Measurements from ENCODE around the gene AMOTL1.
"Not testable (repeated sequence)": the region's sequence is repeated elsewhere in the genome, so short reads cannot be mapped to it uniquely, and the experiment has no call there.

Gene AMOTL1

DNA sequence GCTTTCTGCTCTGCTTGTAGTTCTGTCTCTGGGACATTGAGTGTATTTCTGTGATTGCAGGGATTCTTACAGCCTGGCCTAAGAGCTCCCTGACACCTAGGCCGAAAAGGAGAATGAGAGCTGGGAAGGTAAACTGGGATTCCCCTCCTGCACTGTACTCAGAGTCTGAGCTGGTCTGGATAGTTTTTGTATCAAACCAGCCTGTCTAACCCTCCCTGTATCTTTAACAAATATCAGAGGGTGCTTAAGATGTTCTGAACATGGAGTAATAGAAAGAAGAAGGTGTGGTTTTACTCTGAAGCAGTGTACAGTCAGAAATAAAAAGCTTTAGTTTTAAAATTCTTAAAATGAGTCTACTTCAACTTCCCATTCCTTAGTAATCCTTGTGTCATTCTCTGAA is 57.3 kb downstream of the AMOTL1 start:
- DNase-seq, result no peak

DNA sequence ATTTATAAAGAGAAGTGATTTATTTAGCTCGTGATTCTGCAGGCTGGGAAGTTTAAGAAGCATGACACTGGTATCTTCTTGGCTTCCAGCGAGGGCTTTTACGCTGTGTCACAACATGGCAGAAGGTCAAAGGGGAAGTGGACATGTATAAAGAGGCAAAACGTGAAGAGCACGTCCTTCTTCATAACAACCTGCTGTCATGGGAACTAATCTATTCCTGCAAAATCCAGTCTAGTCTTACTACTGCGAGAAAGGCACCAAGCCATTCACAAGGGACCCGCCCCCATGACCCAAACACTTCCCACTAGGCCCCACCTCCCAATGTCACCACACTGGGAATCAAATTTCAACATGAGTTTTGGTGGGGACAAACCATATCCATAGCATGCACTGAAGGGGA is 58.3 kb downstream of the AMOTL1 start:
- DNase-seq, result no peak

DNA sequence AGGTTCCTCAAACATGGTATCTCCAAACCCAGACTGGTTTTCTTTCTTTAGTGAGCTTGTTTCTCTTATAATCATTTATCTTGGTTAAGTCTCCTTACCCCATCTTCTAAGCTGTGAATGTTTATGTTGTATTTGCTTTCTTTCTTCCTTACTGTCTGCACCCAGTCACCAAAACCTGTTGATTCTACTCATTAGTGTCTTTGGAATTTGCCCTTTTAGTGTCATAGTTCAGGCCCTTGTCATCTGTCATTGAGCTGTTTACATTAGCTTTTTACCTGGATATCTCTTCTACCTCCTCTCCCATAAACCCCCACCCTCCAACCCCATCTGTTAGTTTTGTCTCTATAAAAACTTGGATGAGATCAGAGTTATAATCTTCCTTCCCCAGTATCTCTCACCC is 59.9 kb downstream of the AMOTL1 start:
- no peak for DNase-seq

DNA sequence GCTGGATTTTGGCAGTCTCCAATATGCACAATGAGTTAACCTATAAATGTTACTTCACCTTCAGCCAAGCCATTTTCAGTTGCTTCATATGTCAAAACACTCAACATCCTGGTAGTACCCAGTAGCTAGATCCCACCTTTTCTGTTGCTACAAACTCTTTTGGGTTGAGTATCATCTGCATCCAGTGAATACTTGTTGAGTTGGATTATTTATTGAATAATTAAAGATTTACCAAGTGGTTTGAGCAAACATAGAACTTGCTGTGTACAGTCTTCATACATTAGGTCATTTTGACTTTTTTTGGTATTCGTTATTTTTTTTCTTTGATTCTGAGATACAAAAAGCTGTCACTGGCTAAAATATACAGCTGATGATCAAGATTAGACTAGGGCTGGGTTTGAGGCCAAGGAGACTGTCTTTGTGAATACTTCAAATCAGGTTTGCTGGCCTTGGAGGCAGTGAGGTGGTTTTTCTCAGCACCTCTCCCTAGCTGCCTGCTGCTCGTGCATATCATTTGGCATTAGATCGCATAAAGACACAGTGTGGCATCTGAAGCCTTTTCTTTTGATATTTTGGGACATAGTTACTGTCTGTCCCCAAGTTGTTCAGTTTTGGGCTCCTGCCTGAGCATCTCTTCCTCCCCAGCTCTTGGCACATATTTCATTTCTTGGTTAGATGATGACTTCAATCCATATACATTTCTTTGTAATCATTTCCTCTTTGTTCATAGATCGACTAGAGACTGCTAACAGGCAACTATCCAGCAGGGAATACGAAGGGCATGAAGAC is 62.8 kb downstream of the AMOTL1 start:
- no peak for DNase-seq

DNA sequence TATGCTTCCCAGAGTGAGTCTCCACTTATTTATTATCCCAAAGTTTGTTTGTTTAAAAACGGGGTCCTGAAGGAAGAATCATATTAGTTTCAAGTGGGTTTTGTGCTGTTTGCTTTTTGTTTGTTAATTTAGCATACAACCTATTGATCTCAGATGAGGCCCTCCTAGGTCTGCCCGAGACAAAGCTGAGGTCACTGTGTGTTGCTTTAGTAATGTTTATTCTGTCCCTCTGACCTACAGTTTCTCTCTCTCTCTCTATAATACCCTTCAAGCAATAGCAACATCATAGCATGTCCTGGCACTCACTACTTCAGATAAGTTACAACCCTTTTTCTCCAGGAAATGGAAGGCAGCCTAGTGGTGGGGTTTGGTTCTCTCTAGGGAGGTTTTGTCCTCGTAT is 63.4 kb downstream of the AMOTL1 start:
- DNase-seq, result no peak

DNA sequence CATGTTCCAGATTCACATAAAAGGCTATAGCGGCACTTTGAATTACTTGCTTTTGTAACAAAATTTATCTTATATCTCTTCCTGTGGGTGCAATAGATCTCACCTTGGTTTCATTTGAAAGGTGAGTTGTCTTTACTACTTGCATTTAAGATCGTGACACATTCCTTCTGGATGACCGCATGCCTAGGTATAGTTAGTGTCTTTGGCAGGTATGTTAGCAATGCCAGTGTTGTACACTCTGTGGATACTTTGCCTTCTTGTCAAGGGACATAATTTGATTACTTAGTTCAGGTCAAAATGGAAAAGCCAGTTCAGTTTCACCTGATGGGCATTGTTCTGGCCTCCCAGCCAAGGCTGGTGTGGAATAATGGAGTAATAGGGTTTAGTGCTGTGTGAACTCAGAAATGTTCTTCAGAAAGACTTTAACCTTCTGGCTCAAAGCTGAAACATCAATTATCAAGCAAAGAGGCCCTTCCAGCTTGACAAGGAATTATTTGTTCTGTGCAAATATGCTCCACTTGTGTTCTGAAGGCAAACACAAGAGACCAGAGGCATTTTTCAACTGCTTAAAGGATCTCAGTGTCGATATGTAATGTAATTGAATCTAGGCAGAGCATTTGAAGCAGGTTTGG is 64.6 kb downstream of the AMOTL1 start:
- no peak for DNase-seq

DNA sequence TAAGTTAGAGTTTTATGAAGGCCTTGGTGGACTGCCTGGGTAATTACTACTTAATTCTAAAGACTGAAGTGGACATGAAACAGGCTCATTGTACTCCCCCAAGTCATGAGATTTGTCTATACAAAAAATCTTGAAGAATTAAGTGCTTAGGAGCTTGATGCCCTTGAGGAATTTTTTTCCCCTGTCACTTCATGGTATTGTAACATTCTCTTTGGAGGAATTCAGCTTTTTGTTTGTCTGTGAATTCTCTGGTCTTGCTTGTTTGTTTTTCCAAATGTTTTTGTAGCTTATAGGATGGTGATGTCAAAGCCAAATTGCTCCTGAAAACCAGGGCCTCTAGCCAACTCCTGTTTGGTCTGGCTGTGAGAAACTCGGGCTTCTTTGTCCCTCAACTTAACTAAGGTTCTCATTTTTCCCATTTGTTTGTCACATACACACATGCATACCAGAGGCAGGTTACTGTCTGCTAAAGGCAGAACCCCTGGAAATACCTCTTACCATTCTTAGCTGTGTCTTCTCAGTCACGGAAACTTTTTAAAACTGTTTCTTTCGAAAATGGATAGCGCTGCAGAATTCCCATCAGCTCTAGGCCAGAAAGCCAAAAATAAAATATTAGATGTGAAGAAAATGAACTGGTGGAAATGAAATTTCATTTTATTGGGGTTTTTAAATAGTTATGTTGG is 66.9 kb downstream of the AMOTL1 start:
- DNase-seq, result no peak

DNA sequence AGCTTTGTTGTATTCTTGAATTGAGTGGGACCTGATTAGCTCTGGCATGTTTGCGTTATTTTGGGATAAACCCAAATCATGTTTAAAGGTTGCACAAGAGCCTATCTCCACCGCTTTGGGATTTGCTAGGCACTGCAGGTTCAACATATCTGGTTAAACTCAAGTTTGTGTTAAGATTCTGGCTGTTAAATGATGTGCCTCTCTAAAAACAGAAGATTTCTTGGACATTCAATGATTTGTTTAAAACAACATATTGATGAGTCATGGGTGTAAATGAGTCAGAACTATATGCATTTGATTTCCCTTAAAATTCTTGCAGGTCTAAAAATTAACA is 67.4 kb downstream of the AMOTL1 start:
- DNase-seq, result no peak

DNA sequence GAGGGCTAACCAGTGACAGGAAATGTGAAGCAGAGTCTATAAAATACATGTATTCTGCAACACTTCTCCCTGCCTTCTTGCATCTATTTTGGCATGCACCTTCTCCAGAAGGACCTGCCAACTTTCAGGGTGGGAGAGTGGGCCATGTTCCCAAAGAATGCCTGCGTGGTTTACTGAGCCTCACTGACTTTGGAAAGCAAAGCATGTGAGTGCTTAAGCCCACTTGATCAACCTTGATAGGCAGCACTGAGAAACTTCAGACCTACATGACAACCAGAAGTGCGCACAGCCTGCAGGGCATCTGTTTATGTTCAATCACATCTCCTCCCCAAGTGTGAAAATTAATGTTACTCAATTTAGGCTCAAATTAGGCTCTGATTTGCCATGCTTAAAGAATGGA is 69.2 kb downstream of the AMOTL1 start:
- no peak for DNase-seq

DNA sequence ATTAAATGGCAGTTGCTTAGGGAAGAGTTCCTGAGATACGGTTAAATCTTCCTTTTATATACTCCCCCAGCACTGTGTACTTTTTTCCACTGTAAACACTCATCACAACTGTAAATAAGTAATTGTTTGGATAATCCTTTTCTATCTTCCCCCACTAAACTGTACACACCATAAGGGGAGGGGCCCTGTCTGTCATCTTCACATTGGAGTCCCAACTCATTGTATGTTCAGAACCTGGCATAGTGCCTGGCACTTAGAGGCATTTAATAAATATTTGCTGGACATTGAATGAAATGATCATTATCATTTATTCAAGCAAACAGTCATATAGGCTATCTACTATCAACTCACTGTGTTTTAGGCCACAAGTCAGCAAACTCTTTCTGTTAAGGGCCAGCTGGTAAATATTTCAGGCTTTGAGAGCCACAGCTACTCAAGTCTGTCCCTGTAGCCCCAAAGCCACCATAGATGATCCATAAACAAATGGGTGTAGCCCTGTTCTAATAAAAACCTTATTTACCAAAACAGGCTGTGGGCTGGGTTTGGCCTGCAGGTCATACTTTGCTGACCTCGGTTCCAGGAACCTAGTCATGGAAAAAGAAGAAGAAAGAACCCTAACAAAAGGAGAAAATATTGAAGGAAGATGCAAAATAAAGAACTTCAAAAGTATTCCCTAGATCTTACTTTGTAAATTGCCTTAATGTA is 70.0 kb downstream of the AMOTL1 start:
- DNase-seq, result no peak

DNA sequence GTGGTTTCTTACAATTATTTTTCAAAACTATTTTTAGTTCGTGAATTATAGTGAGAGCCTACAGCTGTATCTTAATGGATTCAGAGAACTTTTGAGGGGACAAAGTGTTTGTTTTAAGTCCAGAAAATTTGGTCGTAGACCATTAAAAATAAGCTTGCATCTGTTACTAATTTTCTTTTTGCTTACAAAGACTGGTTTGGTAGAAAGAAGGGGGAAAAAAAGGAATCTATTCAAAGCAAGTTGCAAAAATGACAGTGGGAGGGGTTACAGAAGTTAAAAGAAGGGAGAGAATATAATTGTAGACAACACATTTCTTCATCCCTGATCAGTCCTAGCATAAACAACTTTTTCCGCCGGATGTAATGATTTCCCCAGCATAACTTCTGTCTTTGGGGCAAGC is 72.1 kb downstream of the AMOTL1 start:
- no peak for DNase-seq

DNA sequence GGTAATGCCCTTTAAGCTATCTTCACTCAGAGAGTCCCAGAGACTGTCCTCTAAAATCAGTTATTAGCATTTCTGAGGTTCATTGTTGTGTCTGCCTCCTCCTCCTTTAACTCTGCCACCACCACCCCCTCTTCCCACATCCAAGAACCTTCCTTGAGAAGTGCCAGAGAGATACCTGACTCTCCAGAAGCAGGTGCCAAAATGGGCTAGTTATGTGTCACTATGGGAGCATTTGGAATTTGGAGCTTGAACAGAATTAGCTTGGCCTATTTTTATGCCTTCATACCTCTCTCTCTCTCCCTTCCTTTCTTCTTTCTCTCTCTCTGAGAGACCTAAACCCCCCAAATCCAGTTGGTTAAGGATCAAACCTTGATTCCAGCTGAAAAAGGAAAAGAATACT is 75.9 kb downstream of the AMOTL1 start:
- DNase-seq, result no peak

DNA sequence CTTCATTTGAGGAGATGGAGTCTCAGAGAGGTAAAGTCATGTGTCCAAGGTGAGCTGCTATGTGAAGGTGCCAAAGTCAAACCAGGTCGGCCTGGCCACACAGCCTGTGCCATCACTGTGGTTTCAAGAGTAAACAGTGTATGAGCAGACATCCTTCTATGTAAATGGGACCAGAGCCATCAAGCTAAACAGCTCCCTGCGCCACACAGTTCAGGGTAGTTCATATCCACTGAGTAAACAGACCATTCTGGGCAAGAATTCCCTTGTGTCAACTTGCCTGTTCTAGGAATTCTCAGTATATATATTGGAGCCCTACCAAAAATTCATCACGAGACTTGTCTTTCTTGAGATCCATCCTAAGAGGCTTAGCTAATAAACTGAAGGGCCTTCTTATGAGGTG is 77.5 kb downstream of the AMOTL1 start:
- no peak for DNase-seq

DNA sequence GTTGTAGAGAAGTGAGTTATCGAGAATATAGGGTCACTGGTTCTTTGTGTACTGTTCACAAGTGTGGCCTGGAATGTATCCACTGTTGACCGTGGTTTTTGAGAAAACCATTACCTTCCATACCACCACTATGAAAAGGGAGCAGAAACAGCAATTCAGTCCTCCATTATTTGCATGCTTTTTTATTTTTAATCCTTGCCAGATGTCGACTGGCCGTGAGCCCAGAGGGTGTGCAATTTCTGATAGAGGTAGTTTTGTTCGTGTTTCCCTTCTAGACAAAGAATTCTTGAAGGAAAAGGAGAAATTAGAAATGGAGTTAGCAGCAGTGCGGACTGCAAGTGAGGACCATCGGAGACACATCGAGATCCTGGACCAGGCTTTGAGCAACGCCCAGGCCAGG is 81.7 kb downstream of the AMOTL1 start:
- no peak for DNase-seq

DNA sequence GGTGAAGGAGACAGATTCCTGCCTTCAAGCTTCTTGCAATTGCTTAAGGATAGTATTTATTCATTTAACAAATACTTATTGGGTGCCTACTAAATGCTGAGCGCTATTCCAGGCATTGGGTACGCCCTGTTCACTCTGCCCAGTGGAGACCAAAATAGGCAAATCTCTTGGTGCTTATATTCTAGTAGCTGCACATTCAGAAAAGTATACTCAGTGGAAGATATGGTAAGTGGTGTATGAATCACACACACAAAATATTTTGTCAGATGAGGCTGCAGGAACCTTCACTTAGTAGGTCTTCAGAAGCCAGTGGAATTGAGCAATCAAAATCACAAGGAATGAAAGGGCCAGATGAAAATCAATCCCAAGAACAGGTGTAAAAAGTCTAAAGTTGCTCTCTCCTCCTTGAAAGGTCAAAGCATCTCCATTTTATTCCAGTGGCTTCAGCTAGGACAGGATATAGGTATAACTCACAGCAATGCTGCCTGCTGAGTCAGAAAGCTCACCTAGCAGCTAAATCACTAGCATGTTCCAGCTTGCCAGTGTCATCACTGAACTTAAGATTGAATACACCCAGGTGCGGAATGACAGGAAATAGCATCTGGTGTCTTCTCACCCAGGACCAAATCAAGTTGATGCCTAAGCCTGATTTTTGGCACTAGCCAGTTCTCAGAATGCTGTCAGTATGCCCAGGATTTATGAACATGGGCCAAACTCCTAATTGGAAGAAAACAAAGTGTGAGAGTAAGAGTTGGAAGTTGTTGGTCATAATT is 83.9 kb downstream of the AMOTL1 start:
- no peak for DNase-seq

DNA sequence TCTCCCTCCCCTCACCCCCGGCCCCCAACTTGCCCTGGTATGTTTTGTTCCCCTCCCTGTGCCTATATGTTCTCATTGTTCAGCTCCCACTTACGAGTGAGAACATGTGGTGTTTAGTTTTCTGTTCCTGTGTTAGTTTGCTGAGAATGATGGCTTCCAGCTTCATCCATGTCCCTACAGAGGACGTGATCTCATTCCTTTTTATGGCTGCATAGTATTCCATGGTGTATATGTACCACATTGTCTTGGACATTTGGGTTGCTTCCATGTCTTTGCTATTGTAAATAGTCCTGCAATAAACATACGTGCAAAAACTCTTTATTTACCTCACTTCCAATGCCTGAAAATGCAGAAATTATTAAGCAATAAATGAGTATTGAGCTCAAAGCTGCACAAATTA is 85.1 kb downstream of the AMOTL1 start:
- not testable (repeated sequence) for DNase-seq

DNA sequence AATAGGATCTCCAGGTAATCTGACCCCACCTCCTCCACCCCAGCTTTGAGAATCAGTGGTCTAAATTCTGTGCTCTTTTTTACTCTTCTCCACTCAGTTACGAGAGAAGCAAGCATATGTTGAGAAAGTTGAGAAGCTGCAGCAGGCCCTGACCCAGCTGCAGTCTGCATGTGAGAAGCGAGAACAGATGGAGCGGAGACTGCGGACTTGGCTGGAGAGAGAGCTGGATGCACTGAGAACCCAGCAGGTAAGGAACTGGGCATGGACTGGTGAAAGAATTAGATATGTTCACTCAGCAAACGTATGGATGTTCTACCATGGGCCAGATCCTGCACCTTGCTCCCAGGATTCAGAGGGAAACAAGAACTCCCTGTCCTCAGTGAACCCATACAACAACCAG is 85.7 kb downstream of the AMOTL1 start:
- DNase-seq, result no peak

DNA sequence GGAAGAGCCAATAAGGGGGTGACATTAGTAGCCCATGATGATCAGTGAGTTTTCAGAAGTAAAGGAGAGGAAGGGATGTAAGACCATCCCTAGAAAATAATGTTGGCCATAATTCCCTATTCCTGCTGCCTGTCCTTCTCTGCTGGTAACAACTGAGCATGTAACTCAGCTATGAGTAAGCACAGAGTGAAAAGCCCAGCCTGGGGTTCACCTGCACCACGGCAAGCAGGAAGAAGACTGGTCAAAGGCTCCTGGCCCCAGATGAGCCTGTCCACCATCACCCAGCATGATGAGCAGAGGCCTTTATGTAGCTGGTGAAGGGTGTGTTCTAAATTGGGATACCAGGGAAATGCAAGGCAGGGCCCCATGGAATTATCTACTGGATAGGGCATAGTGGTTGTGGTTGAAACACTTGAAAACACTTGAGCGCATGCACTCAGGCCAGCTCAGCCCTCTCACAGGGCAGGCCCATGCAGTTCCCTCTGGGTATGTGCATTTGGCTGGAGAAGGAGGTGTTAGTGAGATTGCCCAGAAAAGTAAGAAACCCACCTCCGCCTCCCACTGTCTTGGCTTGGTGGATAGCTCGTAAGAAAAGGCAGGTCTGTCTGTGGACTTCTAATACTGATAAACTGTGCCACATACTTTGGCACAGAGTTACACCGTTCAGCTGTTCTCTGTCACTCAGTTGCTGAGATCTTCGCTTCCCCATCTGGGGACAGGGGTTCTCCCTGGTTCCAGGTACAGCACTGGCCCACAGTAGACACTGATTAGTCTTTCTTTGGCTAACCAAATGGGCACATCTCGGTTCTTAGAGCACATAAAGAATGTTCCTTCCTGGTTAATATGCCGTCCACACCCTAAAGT is 86.8 kb downstream of the AMOTL1 start:
- no peak for DNase-seq

DNA sequence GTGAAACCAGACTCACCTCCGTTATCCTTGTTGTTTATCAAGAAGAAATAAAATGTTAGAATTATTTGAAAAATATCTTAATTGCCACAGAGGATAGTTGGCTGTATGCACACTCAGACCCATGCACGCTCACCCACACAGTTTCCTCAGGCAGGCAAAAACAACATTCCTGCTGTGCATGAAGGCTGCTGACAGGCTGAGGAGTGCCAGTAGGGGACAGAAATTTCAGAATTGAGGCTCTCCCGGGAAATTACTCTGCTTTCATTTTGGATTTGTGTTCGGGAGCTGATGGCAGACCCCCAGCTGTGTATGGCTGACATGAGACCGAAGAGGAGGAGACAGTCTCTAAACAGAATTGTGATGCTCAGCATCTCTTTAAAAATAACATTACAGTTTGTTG is 87.5 kb downstream of the AMOTL1 start:
- DNase-seq, result no peak

DNA sequence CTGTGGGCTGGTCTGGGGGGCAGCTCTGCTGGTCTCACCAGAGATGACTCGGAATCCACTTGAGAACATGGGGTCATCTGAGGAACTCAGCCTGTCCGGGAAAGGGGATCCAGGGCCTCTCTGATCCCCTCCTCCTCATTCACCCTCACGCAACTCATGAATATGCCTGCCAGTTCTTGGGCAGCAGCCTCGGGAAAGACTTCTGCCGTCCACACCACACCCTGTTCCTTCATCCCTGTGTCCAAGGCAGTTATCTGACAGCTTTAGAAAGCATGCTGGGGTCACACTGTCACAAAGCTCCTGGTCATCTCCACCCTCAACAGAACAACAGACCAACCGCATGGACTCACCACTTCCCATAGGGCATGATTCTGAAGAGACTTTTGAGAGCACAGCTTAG is 88.3 kb downstream of the AMOTL1 start:
- DNase-seq, result no peak

DNA sequence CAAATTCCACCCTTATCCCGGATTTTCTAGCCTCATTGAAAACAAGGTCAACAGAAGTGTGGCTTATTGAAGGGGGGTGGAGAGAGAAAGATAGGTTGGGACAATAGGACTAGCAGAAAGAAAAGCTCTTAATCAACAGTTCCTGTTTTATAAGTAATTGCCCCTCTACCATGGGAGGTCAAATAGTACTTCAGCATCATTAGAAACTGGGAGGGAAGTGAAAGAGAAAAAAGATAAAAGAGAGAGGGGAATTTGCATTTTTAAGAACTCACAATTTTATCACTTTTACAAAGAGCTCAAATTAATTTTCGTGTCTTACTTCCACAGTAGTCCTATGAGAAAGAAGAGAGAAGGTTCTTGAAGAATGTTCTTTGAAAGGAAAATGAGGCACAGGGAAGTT is 89.2 kb downstream of the AMOTL1 start:
- DNase-seq, result no peak

All from effector CD8-positive, alpha-beta T cell (primary cell).